Measurements from ENCODE around the gene ZNF14. TPM values are rescaled to one million over a fixed set of nuclear protein-coding genes. Genes with fewer than 3 reads are reported as not detected.
A peak's percentile ranks its signal among the peaks of the same experiment; 100 is the strongest.
"Not testable (repeated sequence)": the region's sequence is repeated elsewhere in the genome, so short reads cannot be mapped to it uniquely, and the experiment has no call there.

Gene ZNF14
- total RNA-seq, 1 donor from 2014 or later = 5.3 TPM

DNA sequence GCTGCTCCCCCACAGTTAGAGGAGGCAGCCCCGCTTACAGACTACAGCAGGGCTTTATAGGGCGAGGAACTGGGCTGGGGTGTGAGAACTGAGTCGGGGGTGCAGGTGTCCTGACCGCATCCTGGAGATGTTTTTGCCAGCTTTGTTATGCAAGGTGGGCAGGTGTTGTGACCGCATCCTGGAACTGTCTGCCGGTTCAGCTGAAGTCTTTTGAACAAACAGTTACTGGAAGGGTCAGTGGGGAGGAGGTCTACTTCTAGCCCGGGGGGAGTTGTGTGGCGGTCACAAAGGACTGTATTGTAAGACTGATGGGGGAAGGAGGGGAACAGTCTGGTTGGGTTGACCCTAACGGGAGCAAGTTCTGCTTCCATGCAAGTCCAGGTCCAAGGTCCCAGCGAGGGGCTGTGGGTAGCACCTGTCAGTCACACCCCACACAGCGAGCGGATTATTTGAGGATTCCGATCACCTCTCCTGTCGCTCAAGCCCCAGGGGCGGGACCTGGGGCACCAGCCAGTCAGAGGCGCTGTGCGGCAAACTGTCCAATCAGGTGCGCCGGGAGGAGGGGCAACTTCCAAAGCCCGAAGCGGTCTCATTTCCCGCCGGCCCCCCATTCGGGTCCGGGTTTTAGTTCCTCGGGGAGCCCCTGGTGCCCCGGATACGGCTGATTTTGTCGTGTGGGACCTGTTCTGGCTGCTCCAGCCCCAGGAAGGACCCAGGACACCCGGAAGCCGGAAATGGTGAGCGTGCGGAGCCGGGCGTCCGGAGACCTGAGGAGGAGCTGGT, 64.5 kb downstream of the ZNF14 start, which contains the start of gene ZNF101:
Gene ZNF101 (plus strand): TSS at position 610 of the 783 bp plus-strand sequence. CDS start 125 bp downstream, at position 735.
- Mint-ChIP-seq H3K9me3 (ENCODE audit: unreplicated experiment) (no peaks in the 10 kb centered on the region), H3K4me3 (ENCODE audit: unreplicated experiment) (peak within 1 kb of the TSS; percentile 87), H3K36me3 (ENCODE audit: unreplicated experiment) (peaks cover 2% of the 10 kb centered on the region), H3K27ac (ENCODE audit: unreplicated experiment) (peak within 1 kb of the TSS; percentile 95), H3K27me3 (ENCODE audit: unreplicated experiment) (no peaks in the 10 kb centered on the region), H3K4me1 (ENCODE audit: unreplicated experiment) (peaks cover 19% of the 10 kb centered on the region)
- TF ChIP-seq, protein P1, sequence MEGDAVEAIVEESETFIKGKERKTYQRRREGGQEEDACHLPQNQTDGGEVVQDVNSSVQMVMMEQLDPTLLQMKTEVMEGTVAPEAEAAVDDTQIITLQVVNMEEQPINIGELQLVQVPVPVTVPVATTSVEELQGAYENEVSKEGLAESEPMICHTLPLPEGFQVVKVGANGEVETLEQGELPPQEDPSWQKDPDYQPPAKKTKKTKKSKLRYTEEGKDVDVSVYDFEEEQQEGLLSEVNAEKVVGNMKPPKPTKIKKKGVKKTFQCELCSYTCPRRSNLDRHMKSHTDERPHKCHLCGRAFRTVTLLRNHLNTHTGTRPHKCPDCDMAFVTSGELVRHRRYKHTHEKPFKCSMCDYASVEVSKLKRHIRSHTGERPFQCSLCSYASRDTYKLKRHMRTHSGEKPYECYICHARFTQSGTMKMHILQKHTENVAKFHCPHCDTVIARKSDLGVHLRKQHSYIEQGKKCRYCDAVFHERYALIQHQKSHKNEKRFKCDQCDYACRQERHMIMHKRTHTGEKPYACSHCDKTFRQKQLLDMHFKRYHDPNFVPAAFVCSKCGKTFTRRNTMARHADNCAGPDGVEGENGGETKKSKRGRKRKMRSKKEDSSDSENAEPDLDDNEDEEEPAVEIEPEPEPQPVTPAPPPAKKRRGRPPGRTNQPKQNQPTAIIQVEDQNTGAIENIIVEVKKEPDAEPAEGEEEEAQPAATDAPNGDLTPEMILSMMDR (IDR thresholded peaks at IDR 0.05) = no peak
- DNase-seq (ENCODE audit: extremely low spot score, unreplicated experiment) = peak; percentile 95

DNA sequence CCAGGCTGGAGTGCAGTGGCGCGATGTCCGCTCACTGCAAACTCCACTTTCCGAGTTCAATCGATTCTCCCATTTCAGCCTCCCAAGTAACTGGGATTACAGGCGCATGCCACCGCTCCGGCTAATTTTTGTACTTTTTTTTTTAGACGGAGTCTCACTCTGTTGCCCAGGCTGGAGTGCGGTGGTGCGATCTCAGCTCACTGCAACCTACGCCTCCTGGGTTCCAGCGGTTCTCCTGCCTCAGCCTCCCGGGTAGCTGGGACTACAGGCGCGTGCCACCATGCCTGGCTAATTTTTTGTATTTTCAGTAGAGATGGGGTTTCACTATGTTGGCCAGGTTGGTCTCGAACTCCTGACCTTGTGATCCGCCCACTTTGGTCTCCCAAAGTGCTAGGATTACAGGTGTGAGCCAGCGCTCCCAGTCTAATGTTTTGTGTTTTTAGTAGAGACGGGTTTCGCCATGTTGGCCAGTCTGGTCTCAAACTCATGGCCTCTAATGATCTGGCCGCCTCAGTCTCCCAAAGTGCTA, 67.4 kb downstream of the ZNF14 start:
- DNase-seq (ENCODE audit: extremely low spot score, unreplicated experiment); H3K27me3 Mint-ChIP-seq (ENCODE audit: unreplicated experiment); H3K4me3 Mint-ChIP-seq (ENCODE audit: unreplicated experiment); H3K9me3 Mint-ChIP-seq (ENCODE audit: unreplicated experiment); H3K27ac Mint-ChIP-seq (ENCODE audit: unreplicated experiment); H3K36me3 Mint-ChIP-seq (ENCODE audit: unreplicated experiment): not testable (repeated sequence)
- H3K4me1 Mint-ChIP-seq (ENCODE audit: unreplicated experiment) = peaks cover 39% of the 10 kb centered on the region

DNA sequence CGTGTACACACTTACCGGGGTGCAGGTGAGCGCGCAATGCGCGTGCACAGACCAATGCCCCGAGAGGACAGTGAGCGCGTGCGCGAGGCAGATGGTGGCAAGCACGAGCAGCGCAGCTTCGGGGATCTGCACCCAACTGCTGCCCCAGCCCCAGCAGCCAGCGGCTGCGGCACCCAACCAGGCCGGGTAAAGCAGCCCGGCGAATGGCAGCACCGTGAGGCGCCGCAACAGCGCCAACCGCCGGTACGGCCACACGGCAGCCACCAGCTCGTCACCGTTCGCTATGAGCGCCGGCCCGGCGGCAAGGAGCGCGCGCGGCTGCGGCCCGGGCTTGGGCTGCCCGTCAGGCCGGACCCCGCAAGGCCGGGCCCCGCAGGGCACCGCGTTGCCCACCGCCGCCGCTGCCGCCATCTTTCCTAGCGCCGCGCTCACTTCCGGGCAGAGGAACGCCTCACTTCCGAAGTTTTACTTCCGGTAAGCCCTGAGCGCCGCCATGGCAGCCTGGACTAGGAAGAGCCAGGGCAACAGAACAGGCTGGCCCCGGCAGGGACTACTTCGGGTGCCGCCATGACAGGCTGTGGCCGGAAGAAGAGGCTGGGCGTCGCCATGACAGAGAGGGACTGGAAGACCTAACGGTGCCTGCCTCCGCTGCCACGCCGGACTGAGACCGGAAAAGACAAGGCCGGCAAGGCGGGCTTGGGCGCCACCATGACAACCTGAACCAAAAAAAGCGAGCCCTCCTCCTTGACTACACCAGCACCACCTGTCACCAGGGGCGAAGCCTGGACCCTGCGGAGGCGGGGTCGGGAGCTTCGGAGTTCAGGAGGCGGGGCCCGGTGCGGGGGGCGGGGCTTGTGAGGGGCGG, 69.4 kb downstream of the ZNF14 start, which contains the start of gene ATP13A1:
Gene ATP13A1 (minus strand): TSS at position 421 of the 865 bp plus-strand sequence. CDS start 10 bp downstream, at position 411.
- Mint-ChIP-seq H3K36me3 (ENCODE audit: unreplicated experiment) (peaks cover 2% of the 10 kb centered on the region), H3K27ac (ENCODE audit: unreplicated experiment) (peak within 1 kb of the TSS; percentile 99), H3K9me3 (ENCODE audit: unreplicated experiment) (no peaks in the 10 kb centered on the region), H3K27me3 (ENCODE audit: unreplicated experiment) (no peaks in the 10 kb centered on the region), H3K4me1 (ENCODE audit: unreplicated experiment) (peaks cover 25% of the 10 kb centered on the region), H3K4me3 (ENCODE audit: unreplicated experiment) (peak within 1 kb of the TSS; percentile 89)
- peak; percentile 98 for DNase-seq (ENCODE audit: extremely low spot score, unreplicated experiment)
- TF ChIP-seq, protein P1 (IDR thresholded peaks at IDR 0.05) = peak; percentile 39

DNA sequence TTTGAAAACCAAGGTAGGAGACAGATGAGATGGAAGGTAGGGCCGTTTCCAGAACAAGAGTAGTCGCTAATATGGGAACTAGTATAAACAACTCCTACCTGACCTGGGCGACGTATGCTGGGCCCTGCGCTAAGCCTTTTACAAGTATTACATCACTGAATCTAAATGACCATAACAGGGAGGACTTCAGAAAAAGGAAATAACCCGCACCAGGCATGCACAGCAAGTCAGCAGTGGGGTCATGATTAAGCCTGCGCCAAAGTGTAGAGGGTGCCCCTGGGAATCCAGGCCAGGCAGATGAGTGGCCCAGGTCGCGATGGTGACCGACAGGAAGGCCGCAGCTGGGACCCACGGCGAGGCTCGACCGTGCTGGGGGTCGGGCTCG, 70.0 kb downstream of the ZNF14 start:
- H3K9me3 Mint-ChIP-seq (ENCODE audit: unreplicated experiment) = no peaks in the 10 kb centered on the region

DNA sequence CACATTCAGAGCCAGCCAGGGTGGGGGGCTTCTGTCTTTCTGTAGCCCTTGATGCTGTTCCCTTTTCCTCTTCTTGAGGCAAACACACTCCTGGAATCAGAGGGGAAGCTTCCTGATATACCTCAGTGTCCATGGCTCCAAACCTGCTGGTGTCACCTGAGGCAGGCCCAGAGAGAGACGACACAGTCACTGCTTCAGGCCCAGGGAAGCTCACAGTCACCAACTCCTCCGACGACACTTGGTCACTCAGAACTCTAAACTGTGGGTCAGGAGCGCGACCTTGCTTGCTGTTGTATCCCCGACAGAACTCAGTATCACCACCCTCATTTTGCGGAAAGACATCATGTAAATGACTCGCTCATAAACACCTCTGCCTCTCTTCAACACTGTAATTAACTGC, 70.6 kb downstream of the ZNF14 start:
- Mint-ChIP-seq H3K27ac (ENCODE audit: unreplicated experiment) (peak overlapping the region; percentile 39), H3K36me3 (ENCODE audit: unreplicated experiment) (peaks cover 10% of the 10 kb centered on the region)

More for the DNA sequence above, 70.0 kb downstream of the ZNF14 start:
- peaks cover 7% of the 10 kb centered on the region for H3K36me3 Mint-ChIP-seq (ENCODE audit: unreplicated experiment)
- DNase-seq (ENCODE audit: extremely low spot score, unreplicated experiment) = no peak
- peak overlapping the region; percentile 83 for H3K4me3 Mint-ChIP-seq (ENCODE audit: unreplicated experiment)
- H3K27me3 Mint-ChIP-seq (ENCODE audit: unreplicated experiment) = no peaks in the 10 kb centered on the region
- H3K4me1 Mint-ChIP-seq (ENCODE audit: unreplicated experiment) = peaks cover 20% of the 10 kb centered on the region
- H3K27ac Mint-ChIP-seq (ENCODE audit: unreplicated experiment) = peak overlapping the region; percentile 39
- TF ChIP-seq, protein P1 (IDR thresholded peaks at IDR 0.05) = no peak

More for the DNA sequence above, 70.6 kb downstream of the ZNF14 start:
- Mint-ChIP-seq H3K9me3 (ENCODE audit: unreplicated experiment) (no peaks in the 10 kb centered on the region), H3K4me1 (ENCODE audit: unreplicated experiment) (peaks cover 20% of the 10 kb centered on the region), H3K27me3 (ENCODE audit: unreplicated experiment) (no peaks in the 10 kb centered on the region), H3K4me3 (ENCODE audit: unreplicated experiment) (peak overlapping the region; percentile 83)
- no peak for DNase-seq (ENCODE audit: extremely low spot score, unreplicated experiment)
- TF ChIP-seq, protein P1 (IDR thresholded peaks at IDR 0.05) = no peak

All from osteocyte (in vitro differentiated cells).